Astrocyte (in vitro differentiated cells and primary cell): ENCODE measurements around the gene ALOXE3. TPM values are rescaled to one million over a fixed set of nuclear protein-coding genes. Genes with fewer than 3 reads are reported as not detected.

Experiments used
- DNase-seq: peaks from one replicate; pipeline ENCODE4 v3.0.0-alpha.2; 2010; ENCODE audit warnings: low read depth
- FAIRE-seq: peaks from 2 replicates; lab custom pipeline; 2011; peaks lifted over from hg19 to GRCh38; lab: Jason Lieb, UNC
- H2AFZ ChIP-seq: 2 replicates; pipeline ENCODE4 v1.6.0; 2012; ENCODE audit warnings: low read depth, low read length, inconsistent platforms
- H3K27ac ChIP-seq: 2 replicates; pipeline ENCODE4 v1.5.1; 2011; ENCODE audit warnings: low read depth, low read length, inconsistent platforms
- H3K27me3 ChIP-seq: 2 replicates; pipeline ENCODE4 v1.6.0; 2011; ENCODE audit warnings: low read length, inconsistent platforms; ENCODE audit not compliant: insufficient read depth
- H3K36me3 ChIP-seq: 2 replicates; pipeline ENCODE4 v1.5.1; 2011; ENCODE audit warnings: low read length, inconsistent platforms; ENCODE audit not compliant: insufficient read depth
- H3K4me1 ChIP-seq: 2 replicates; pipeline ENCODE4 v1.5.1; 2011; ENCODE audit warnings: low read length, inconsistent platforms; ENCODE audit not compliant: insufficient read depth
- H3K4me2 ChIP-seq: 2 replicates; pipeline ENCODE4 v1.6.0; 2012; ENCODE audit warnings: low read length, inconsistent platforms
- H3K4me3 ChIP-seq: 2 replicates; pipeline ENCODE4 v1.5.1; 2011; ENCODE audit warnings: low read depth, mild to moderate bottlenecking, low read length, inconsistent platforms; ENCODE audit not compliant: insufficient read depth
- H3K79me2 ChIP-seq: 2 replicates; pipeline ENCODE4 v1.6.0; 2012; ENCODE audit warnings: mild to moderate bottlenecking, low read length, inconsistent platforms; ENCODE audit not compliant: insufficient read depth
- H3K9ac ChIP-seq: 2 replicates; pipeline ENCODE4 v1.6.0; 2012; ENCODE audit warnings: mild to moderate bottlenecking, low read length, inconsistent platforms
- H3K9me3 ChIP-seq: 2 replicates; pipeline ENCODE4 v1.5.1; 2012; ENCODE audit warnings: low read depth, mild to moderate bottlenecking, low read length, inconsistent platforms; ENCODE audit not compliant: insufficient read depth
- H4K20me1 ChIP-seq: 2 replicates; pipeline ENCODE4 v1.6.0; 2012; ENCODE audit warnings: low read length, inconsistent platforms; ENCODE audit not compliant: insufficient read depth
- H3K27ac Mint-ChIP-seq: one replicate; pipeline ENCODE4 v1.8.0; 2021; ENCODE audit warnings: mild to moderate bottlenecking, mixed read lengths; ENCODE audit not compliant: unreplicated experiment
- H3K27me3 Mint-ChIP-seq: one replicate; pipeline ENCODE4 v1.8.0; 2021; ENCODE audit warnings: low read depth, mixed read lengths; ENCODE audit not compliant: unreplicated experiment
- H3K36me3 Mint-ChIP-seq: one replicate; pipeline ENCODE4 v1.8.0; 2021; ENCODE audit warnings: low read depth, mixed read lengths; ENCODE audit not compliant: unreplicated experiment
- H3K4me1 Mint-ChIP-seq: one replicate; pipeline ENCODE4 v1.8.0; 2021; ENCODE audit warnings: low read depth, mixed read lengths; ENCODE audit not compliant: unreplicated experiment
- H3K4me3 Mint-ChIP-seq: one replicate; pipeline ENCODE4 v1.8.0; 2021; ENCODE audit warnings: mild to moderate bottlenecking, moderate library complexity, mixed read lengths; ENCODE audit not compliant: unreplicated experiment
- H3K9me3 Mint-ChIP-seq: one replicate; pipeline ENCODE4 v1.8.0; 2021; ENCODE audit warnings: mild to moderate bottlenecking, mixed read lengths; ENCODE audit not compliant: unreplicated experiment
- CTCF ChIP-seq: IDR thresholded peaks from 2 replicates; pipeline ENCODE4 v1.5.1; 2011; ENCODE audit warnings: low read depth, mild to moderate bottlenecking, inconsistent platforms, low read length, moderate library complexity; ENCODE audit not compliant: insufficient read depth
- EZH2 ChIP-seq: IDR thresholded peaks from 2 replicates; pipeline ENCODE4 v1.6.1; 2012; ENCODE audit warnings: mild to moderate bottlenecking, low read length, inconsistent platforms; ENCODE audit not compliant: insufficient read depth
- total RNA-seq: library from RNA; stranded (reverse); gene quantifications from 2 replicates; pipeline ENCODE4 v1.2.1, GENCODE V29; 2021

ALOXE3 gene
- total RNA-seq, 1 donor from 2014 or later = 0.82 TPM

GRCh38 chr17:8121681-8122421 is 3.5 kb upstream of the ALOXE3 start:
- H3K4me3 Mint-ChIP-seq = peak overlapping the region; percentile 83
- no peaks in the 10 kb centered on the region for H3K9me3 Mint-ChIP-seq
- H3K27me3 Mint-ChIP-seq = peaks cover 32% of the 10 kb centered on the region
- H3K36me3 Mint-ChIP-seq = no peaks in the 10 kb centered on the region
- Histone ChIP-seq H3K9me3 (no peaks in the 10 kb centered on the region), H3K4me1 (peaks cover 57% of the 10 kb centered on the region), H2AFZ (peak overlapping the region; percentile 85), H3K79me2 (no peaks in the 10 kb centered on the region), H3K27ac (no peak overlapping the region), H3K36me3 (no peaks in the 10 kb centered on the region), H3K27me3 (peaks cover 22% of the 10 kb centered on the region), H3K9ac (peak overlapping the region; percentile 49), H3K4me3 (peak overlapping the region; percentile 60), H4K20me1 (peaks cover 11% of the 10 kb centered on the region), H3K4me2 (peak overlapping the region; percentile 97)
- TF ChIP-seq EZH2 (no peak), CTCF (peak; percentile 10)
- no peak overlapping the region for H3K27ac Mint-ChIP-seq
- peaks cover 16% of the 10 kb centered on the region for H3K4me1 Mint-ChIP-seq
- DNase-seq = peak; percentile 45
- no peak for FAIRE-seq

GRCh38 chr17:8121407-8121680 is 3.0 kb upstream of the ALOXE3 start:
- TF ChIP-seq CTCF (no peak), EZH2 (no peak)
- Histone ChIP-seq H3K4me3 (peak overlapping the region; percentile 66), H3K9me3 (no peaks in the 10 kb centered on the region), H3K4me2 (peak overlapping the region; percentile 97), H3K9ac (no peak overlapping the region), H3K79me2 (no peaks in the 10 kb centered on the region), H3K36me3 (no peaks in the 10 kb centered on the region), H3K4me1 (peaks cover 53% of the 10 kb centered on the region), H3K27ac (no peak overlapping the region), H4K20me1 (peaks cover 11% of the 10 kb centered on the region), H2AFZ (no peak overlapping the region), H3K27me3 (peaks cover 27% of the 10 kb centered on the region)
- no peaks in the 10 kb centered on the region for H3K36me3 Mint-ChIP-seq
- H3K4me3 Mint-ChIP-seq = peak overlapping the region; percentile 95
- H3K4me1 Mint-ChIP-seq = peaks cover 16% of the 10 kb centered on the region
- no peak for FAIRE-seq
- no peak overlapping the region for H3K27ac Mint-ChIP-seq
- peaks cover 36% of the 10 kb centered on the region for H3K27me3 Mint-ChIP-seq
- H3K9me3 Mint-ChIP-seq = no peaks in the 10 kb centered on the region
- DNase-seq = no peak
